ENCODE results near the gene ACTN4. TPM values are rescaled to one million over a fixed set of nuclear protein-coding genes. Genes with fewer than 3 reads are reported as not detected.

ACTN4 gene
- polyA plus RNA-seq, 2 of the 4 experiments (the other 2 are of a cell fraction), result 605 to 967 TPM

DNA sequence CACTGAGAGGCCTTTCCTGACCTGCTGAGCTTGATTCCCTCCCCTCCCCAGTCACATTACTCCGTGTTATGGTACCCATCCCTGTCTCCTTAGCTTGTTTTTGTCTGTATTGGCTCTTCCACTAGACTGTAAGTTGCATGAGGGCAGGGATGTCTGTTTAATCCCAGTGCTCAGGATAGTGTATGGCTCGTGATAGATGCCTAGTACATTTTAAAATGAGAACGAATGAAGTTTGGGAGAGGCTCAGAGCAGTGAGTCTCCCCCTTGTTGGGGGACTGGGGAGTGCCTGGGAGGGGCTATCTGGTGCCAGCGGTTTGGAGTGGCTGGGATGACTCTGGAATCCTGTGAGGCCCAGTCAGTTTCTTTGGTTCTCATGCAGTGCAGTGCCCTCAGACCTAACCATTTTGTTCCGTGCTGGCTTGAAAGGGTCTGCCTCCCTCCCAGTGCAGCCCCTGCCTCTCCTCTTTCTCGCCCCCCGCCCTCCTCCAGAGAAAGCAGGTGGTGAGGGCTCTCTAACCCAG lies 35.5 kb downstream of the ACTN4 start (continued):
- peak; percentile 77 for TF ChIP-seq HOXB13 (CRISPR knock-in tag; IDR thresholded peaks at IDR 0.05; ENCODE audit: low read depth)
- TF ChIP-seq RARB (CRISPR knock-in tag; IDR thresholded peaks at IDR 0.05), result peak; percentile 71; the same call in 1 of the 2 replicates
- TF ChIP-seq FOSB (CRISPR knock-in tag; IDR thresholded peaks at IDR 0.05), result 0 out of 2 replicates have a peak, but pooled peaks have one; percentile 25

DNA sequence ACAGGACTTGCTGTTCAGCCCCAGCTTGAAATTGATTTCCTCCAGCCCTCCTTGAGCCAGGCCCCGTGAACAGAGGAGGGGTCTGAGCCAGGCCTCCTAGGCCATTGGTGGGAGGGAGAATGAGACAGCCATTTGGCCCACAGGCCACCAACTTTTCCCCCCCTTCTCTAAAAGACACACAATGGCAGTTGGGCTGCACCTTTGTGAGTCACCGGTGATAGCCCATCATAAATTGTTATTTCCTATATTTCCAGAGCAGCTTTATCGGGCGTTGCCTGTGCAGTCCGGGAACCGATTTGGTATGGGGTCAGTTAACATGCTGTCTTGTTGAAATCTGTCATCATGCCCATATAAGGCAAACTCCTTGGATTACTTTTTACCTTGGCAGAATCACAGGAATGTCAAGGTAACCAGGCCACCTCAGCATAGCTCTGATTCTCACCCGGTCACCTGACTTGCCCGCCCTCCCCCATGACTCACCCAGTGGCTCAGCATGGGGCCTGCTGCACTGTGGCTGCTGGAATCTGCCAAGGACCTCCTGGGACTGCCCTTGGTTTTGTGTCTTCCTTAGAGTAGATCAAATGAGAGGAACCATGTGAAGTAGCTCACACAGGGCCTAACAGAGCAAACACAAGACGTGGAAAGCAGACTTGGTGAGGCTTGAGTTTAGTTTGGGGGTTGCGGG lies 36.1 kb downstream of the ACTN4 start:
- WGBS (ENCODE audit: missing lambda C conversion rate), result 2% methylated on average over 10 of the region's 10 CpGs
- Histone ChIP-seq H3K9me3 (peaks cover 7% of the 10 kb centered on the region; the same call in 2 of the 3 replicates), H3K4me1 (peaks cover 90% of the 10 kb centered on the region), H3K27ac (peak overlapping the region; percentile 93 to 94), H3K4me3 (peak overlapping the region; percentile 6; the same call in 2 of the 3 replicates), H3K4me2 (peak overlapping the region; percentile 78)
- ChIA-PET POLR2A (interaction anchor here (0.5 to 6.7 kb wide), 23 partner anchors 8 to 753 kb away, joined by 3 to 61 read pairs (median 5); partner anchors contain the start of genes ACTN4, ECH1, EIF3K and RPS16), CTCF (interaction anchor here (0.6 to 18.2 kb wide), 13 partner anchors 10 to 281 kb away, joined by 3 to 336 read pairs (median 4); partner anchors contain the start of genes ACTN4 and FAM98C)
- ATAC-seq (peak; percentile 68 to 74), DNase-seq (ENCODE audit: low read depth in 1 of 2, low spot score in 1 of 2) (peak; percentile 100), FAIRE-seq (peak; percentile 100)
- TF ChIP-seq RFX5 (IDR thresholded peaks at IDR 0.05), result no peak; the same call in 1 of the 2 replicates
- TF ChIP-seq CBX8 (IDR thresholded peaks at IDR 0.05), result no peak
- no peak for TF ChIP-seq KDM1A (IDR thresholded peaks at IDR 0.05; ENCODE audit: low read depth)
- TF ChIP-seq TFCP2L1 (CRISPR knock-in tag; IDR thresholded peaks at IDR 0.05), result peak; percentile 46; the same call in 1 of the 2 replicates
- TF ChIP-seq, protein P1, sequence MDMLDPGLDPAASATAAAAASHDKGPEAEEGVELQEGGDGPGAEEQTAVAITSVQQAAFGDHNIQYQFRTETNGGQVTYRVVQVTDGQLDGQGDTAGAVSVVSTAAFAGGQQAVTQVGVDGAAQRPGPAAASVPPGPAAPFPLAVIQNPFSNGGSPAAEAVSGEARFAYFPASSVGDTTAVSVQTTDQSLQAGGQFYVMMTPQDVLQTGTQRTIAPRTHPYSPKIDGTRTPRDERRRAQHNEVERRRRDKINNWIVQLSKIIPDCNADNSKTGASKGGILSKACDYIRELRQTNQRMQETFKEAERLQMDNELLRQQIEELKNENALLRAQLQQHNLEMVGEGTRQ (IDR thresholded peaks at IDR 0.05), result peak; percentile 96
- TF ChIP-seq ZC3H11A (IDR thresholded peaks at IDR 0.05), result no peak
- TF ChIP-seq CHD4 (IDR thresholded peaks at IDR 0.05; ENCODE audit: borderline replicate concordance), result no peak
- peak; percentile 76 for TF ChIP-seq FOXS1 (CRISPR knock-in tag; IDR thresholded peaks at IDR 0.05)
- TF ChIP-seq HOXA7 (CRISPR knock-in tag; IDR thresholded peaks at IDR 0.05), result 0 out of 2 replicates have a peak, but pooled peaks have one; percentile 7
- TF ChIP-seq, protein P2, sequence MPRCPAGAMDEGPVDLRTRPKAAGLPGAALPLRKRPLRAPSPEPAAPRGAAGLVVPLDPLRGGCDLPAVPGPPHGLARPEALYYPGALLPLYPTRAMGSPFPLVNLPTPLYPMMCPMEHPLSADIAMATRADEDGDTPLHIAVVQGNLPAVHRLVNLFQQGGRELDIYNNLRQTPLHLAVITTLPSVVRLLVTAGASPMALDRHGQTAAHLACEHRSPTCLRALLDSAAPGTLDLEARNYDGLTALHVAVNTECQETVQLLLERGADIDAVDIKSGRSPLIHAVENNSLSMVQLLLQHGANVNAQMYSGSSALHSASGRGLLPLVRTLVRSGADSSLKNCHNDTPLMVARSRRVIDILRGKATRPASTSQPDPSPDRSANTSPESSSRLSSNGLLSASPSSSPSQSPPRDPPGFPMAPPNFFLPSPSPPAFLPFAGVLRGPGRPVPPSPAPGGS (IDR thresholded peaks at IDR 0.05), result peak; percentile 89; the same call in 2 of the 3 replicates
- TF ChIP-seq, protein P3, sequence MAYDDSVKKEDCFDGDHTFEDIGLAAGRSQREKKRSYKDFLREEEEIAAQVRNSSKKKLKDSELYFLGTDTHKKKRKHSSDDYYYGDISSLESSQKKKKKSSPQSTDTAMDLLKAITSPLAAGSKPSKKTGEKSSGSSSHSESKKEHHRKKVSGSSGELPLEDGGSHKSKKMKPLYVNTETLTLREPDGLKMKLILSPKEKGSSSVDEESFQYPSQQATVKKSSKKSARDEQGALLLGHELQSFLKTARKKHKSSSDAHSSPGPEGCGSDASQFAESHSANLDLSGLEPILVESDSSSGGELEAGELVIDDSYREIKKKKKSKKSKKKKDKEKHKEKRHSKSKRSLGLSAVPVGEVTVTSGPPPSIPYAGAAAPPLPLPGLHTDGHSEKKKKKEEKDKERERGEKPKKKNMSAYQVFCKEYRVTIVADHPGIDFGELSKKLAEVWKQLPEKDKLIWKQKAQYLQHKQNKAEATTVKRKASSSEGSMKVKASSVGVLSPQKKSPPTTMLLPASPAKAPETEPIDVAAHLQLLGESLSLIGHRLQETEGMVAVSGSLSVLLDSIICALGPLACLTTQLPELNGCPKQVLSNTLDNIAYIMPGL (CRISPR knock-in tag; IDR thresholded peaks at IDR 0.05; ENCODE audit: borderline replicate concordance), result no peak
- no peak for TF ChIP-seq CBX2 (IDR thresholded peaks at IDR 0.05; ENCODE audit: borderline replicate concordance, low read depth)
- peak; percentile 97 for TF ChIP-seq MAX (IDR thresholded peaks at IDR 0.05)
- TF ChIP-seq RCOR1 (IDR thresholded peaks at IDR 0.05; ENCODE audit: low read depth, low read length), result no peak; the same call in 1 of the 2 replicates
- peak; percentile 79 for TF ChIP-seq ZNF302 (CRISPR knock-in tag; IDR thresholded peaks at IDR 0.05)
- TF ChIP-seq E2F6 (IDR thresholded peaks at IDR 0.05; ENCODE audit: borderline replicate concordance, low read depth), result peak; percentile 54; the same call in 1 of the 2 replicates
- TF ChIP-seq CEBPB (IDR thresholded peaks at IDR 0.05), result peak; percentile 41 to 75; a peak in 3 of 4 replicates
- peak; percentile 85 for TF ChIP-seq PBX3 (IDR thresholded peaks at IDR 0.05)
- peak; percentile 49 for TF ChIP-seq SMC3 (IDR thresholded peaks at IDR 0.05)
- TF ChIP-seq KDM5A (IDR thresholded peaks at IDR 0.05), result no peak
- TF ChIP-seq, protein P4, sequence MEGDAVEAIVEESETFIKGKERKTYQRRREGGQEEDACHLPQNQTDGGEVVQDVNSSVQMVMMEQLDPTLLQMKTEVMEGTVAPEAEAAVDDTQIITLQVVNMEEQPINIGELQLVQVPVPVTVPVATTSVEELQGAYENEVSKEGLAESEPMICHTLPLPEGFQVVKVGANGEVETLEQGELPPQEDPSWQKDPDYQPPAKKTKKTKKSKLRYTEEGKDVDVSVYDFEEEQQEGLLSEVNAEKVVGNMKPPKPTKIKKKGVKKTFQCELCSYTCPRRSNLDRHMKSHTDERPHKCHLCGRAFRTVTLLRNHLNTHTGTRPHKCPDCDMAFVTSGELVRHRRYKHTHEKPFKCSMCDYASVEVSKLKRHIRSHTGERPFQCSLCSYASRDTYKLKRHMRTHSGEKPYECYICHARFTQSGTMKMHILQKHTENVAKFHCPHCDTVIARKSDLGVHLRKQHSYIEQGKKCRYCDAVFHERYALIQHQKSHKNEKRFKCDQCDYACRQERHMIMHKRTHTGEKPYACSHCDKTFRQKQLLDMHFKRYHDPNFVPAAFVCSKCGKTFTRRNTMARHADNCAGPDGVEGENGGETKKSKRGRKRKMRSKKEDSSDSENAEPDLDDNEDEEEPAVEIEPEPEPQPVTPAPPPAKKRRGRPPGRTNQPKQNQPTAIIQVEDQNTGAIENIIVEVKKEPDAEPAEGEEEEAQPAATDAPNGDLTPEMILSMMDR (IDR thresholded peaks at IDR 0.05), result no peak
- no peak for TF ChIP-seq MAZ (IDR thresholded peaks at IDR 0.05; ENCODE audit: borderline replicate concordance, low read depth, low read length)
- peak; percentile 42 for TF ChIP-seq MYC (IDR thresholded peaks at IDR 0.05; ENCODE audit: borderline replicate concordance, low read length)
- no peak; the same call in 1 of the 2 replicates for TF ChIP-seq POLR2A (IDR thresholded peaks at IDR 0.05; ENCODE audit: low read length)
- TF ChIP-seq EHF (CRISPR knock-in tag; IDR thresholded peaks at IDR 0.05), result peak; percentile 94
- TF ChIP-seq RAD21 (conservative IDR thresholded peaks at IDR 0.05 in 1 of 2, IDR thresholded peaks at IDR 0.05 in 1 of 2), result peak in 1 of 2 experiments; percentile 37
- TF ChIP-seq ZFP36 (IDR thresholded peaks at IDR 0.05; ENCODE audit: borderline replicate concordance, partially characterized antibody), result peak; percentile 100
